HG03521 (cell line): ENCODE measurements around the gene CDH15.

ENCODE experiments used
- ATAC-seq: cut with Tn5 transposase; IDR thresholded peaks from one replicate; pipeline ENCODE4 v1.9.1; 2021; ENCODE audit warnings: mild to moderate bottlenecking, moderate library complexity; ENCODE audit not compliant: unreplicated experiment

CDH15 gene

DNA sequence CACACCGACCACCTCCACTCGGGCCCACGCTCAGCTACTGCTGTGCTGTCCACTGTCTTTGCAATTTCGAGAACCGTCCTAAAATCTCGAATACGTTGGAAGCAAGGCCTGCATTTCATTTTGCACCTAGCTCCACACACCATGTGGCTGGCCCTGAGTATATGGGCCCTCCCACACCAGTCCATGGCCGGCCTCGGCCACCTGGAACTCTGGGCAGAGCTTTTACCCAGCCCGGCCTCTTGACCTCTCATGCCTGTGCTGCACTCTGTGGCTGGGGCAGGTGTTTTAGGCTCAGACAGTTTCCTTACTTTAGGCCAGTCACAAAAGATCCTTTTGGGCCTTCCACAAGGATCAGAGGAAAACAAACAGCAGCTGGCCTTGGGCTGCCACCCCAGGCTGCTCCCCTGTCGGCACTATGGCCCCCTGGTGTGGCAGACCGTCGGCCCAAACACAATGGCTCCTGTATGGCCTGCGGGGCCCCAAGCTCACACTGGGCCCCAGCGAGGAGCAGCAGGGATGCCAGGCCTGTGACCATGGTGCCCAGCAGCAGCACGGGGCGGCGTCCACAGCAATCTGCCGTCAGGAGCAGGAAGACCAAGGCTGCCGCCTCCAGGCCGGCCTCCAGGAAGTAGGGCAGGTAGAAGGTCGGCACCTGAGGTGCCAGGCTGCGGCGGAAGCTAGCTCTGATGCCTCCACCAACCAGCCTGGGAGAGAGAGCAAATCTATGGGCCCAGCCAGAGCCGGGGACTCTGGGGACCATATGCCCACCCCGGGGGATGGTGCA, 26.3 kb downstream of the CDH15 start:
- ATAC-seq, result no peak

DNA sequence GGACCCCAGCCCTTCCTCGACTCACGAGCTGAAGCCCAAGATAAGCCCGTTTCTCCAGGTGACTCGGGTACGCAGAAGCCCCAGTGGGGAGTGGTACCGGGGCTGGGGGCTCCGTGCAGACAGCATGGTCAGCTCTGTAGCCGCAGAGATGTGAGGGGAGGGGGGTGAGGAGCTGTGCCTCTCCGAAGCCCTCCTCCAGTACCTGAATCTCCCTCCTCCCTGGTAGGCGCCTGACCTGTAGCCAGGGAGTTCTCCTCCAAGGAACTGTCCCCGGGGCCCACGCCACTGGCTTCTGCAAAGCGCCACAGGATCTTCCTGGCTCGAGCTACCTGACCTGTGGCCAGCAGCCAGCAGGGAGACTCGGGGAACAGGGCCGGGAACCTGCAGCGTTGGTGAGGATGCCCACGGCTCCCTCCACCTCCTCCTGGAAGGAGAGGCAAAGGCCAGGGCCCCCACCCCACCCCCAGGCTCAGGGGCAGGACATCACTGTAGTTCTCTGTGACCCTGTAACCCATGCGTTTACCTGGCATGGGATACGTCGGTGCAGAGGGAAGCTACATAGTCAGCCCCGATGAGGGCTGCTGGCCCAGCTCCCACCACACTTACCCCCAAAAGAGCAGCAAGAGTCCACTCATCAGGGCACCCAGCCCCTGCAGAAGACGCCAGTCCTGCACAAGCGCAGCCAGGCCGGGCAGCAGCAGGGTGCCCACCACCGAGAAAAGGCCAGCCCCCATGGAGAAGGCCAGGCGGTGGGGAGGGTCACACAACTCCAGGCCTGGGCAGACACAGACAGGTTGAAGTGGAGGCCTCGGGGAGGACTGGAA, 27.1 kb downstream of the CDH15 start:
- ATAC-seq, result no peak

DNA sequence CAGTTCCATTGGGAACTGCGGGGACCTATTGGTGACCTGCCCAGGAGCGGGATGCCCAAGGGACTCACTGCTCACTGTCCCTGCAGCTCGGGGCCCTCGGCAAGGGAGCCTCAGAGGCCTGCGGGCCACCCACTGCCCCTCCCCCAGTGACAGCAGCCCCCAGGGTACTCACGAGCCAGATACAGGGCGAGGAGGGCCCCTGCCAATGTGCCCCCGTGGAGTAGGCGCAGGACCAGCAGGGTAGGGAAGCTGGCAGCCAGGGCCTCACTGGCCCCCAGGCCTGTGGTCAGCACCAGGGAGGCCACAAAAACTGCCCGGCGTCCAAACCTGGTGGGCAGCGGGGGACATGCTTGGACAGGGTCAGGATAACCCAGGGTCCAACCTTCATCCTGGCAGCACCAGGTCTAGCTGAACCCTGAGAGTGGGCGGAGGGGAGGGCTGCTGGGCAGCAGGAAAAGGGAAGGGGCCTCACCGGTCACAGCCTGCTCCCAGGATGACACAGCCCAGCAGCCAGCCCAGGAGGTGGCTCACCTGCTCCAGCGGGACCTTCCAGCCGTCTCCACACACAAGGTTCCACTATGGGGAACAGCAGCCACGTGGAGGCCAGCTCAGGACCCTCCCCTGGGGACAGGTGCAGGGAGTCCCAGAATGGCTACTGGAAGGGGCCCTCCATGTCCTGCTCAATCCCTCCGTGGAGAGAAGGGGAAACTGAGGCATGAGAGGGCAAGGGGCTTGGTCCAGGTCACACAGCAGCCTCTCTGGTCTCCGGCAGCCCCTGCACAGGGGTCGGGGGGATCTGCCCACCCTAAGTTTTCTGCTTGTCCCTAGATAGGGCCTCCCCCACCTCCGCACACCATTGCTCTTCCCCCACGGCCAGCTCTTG, 27.9 kb downstream of the CDH15 start:
- no peak for ATAC-seq

DNA sequence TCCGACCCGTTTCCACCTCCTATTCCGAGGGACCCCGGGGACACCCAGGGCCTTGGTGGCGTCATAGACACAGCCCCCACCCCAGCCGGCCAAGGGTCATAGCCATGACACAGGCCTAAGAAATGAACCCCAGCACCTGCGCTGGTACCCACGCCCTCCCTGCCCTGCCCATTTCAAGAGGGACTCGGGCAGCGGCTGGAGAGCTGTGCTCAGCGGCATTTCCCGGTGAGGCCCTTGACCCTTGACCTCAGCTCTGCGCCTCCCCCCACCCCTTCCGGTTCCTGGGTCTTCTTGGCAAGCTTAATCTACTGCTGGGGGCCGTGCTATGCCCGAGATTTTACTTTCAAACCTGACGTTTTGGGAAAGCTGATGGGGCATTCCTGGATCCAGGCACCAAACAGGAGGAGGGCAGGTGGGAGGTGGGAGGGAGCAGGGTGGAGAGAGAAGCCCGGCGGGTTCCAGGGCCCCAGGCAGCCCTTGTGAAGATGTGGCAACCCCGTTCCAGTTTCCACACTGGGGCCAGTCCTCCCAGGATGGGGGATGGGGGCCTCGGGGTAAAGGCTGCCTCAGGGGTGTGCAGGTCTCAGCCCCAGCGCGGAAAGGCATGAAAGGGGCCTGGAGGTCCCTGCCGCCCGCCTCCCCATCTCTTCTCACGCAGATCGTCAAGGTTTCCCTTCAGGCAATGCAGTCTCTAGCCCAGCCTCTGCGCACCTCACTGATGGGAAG, 28.7 kb downstream of the CDH15 start, which contains the start of gene SLC22A31:
SLC22A31 (minus strand) TSS at position 414 of the 726 bp plus-strand sequence; CDS start at position 378, 36 bp downstream.
- no peak for ATAC-seq

DNA sequence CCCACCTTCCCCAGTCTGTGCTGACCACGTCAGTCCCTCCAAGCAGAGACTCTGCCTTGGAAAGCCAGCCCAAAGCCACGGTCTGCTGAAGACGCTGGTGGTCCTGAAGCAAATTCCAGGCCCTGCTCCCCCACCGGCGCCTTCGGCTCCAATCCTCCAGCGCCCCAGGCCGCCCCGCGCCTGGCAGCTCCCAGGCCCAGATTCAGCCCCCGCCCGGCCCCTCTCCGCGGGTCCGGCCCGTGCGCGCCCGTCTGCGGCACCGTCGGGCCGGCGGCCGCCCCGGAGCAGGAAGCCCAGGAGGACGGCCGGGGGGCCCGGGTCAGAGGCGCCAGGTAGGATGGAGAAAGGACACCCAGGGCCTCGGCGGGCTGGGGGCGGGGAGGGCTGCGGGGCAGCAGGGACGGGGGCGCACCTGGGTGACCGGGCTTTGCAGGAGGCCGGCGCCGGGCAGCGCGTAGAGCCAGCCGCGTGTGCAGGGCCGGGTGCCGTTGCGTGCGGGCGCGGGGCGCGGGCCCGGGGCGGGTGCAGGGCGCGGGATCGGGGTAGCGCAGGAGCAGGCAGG, 29.4 kb downstream of the CDH15 start:
- ATAC-seq, result no peak

DNA sequence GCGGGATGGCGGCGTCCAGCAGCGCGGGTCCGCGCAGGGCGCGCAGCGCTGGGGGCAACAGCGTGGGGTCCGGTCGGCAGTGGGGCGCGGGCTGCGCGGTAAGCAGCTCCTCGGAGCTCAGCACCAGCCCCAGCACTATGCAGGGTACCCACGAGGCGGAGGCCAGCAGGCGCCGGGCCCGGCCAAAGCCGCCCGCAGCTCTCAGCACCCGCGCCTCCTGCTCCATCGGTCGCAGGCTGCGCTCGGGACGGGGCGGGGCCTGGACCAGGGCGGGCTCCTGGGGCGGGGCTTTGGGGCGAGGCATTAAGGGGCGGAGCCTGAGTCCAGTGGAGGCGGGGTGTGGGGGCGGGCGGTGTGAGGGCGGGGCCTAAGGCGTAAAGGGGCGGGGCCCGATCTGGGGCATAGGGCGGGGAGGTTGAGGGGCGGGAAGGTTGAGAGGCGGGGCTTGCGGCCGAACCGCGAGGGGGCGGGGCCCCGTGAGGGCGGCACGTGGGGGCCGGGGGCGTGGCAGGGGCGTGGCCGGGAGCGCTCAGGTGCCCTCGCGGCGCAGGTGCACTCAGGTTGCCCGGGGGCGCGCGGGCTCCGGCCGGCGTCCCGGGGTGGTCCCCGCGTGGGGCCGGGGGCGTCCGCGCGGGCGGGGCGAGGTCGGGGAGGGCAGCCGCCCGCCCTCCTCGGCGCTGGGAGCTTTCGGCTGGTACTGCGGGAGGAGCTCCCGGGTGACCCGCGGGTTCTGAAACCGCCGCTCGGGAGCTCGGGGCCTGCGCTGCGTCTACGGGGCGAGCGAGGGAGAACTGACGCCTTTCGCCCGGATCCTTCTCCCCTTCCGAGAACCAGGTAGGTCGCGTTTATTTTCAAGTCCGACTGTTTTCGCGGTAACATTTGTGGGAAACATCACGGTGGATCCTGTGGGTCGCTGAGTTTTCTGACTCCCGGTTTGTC, 30.2 kb downstream of the CDH15 start:
- no peak for ATAC-seq

DNA sequence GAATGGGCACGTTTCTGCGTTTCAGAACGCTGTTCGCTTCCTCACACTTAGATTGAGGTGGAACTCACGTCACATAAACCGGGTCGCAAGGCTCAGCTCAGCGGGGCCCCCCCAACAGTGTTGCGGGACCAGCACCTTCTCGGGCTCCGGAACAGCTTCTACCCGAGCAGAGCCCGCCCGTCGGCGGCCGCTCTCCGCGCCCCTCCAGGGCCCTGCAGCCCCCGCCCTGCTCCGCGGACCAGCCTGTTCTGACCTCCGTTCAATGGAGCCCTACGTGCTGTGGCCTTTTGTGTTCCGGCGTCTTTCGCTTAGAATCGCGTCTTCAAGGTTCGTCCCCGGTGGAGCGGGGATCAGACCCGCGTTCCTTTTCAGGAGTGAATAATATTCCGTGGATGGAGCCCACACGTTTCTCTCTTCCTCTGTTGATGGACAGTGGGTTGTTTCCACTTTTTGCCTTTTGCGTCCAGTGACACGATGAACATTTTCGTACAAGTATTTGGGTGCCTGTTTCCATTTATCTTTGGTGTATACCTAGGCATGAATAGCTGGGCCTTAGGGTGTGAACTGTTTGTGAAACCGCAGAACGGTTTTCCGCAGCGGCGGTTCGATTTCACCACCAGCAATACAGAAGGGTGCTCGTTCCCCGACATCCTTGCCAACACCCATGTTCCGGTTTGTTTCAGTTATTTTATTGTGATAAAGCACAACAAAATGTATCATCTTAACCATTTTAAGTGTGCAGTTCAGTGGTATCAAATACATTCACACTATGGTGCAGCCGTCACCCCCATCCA, 31.1 kb downstream of the CDH15 start:
- no peak for ATAC-seq

DNA sequence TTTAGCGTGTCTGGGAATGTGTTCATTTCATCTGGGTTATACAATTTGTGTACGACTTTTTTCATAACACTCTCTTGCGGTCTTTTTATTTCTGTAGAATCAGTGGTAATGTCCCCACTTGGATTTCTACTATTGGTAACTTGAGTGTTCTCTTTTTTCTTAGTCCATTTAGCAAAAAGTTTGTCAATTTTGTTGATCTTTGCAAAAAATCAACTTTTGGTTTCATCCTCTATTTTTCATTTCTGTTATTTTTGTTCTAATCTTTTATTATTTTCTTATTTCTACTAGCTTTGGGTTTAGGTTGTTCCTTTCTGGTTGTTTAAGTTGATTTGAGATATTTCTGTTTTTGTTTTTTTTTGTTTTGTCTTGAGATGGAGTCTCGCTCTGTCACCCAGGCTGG, 36.4 kb downstream of the CDH15 start:
- ATAC-seq, result no peak

DNA sequence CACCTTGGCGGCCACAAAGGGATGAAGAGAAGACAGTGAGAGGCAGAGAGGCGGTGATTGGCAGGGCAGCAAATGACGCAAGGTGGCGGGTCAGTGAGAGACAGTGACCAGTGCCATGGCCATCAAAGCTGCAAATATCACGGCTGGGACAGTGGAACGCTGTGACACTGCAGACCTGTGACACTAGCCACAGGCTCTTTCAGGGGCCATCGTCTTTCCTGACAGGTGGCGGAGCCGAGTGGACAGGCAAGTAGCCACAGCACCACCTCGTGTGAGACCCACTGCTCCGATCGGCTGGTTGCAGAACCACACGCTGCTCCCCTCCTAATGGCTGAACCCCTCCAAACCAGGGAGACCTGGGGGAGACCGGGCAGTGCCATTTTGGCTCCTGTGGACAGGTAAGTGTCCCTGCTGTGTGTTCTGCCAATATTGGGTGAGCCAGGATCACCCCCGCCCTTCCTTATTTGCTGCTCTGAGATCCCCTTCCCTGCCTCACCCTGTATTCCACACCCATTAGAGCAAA, 38.0 kb downstream of the CDH15 start:
- ATAC-seq, result no peak

DNA sequence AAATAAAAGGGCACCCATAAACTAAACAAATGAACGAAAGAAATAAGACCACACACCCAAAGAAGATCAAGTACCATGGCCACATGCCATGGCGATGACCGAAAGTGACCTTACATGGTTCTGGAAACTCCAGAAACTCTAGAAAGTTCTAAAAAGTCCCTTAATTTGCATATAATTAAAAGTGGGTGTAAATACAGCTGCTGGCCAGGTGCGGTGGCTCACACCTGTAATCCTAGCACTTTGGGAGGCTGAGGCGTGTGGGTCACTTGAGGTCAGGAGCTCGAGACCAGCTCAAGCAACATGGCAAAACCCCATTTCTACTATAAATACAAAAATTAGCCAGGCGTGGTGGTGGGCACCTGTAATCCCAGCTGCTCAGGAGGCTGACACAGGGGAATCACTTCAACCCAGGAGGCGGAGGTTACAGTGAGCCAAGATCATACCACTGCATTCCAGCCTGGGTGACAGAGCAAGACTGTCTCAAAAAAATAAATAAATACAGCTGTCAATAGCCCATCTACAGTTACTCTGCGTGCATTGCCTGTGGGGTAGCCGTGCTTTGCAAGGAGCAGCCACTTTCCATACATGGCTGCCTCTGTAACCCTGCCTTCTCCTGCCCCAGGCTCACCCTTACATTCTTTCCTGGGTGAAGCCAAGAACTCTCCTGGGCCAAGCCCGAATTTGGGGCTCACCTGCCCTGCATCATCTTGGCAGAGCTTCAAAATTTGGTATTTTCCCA, 38.8 kb downstream of the CDH15 start:
- ATAC-seq, result no peak

DNA sequence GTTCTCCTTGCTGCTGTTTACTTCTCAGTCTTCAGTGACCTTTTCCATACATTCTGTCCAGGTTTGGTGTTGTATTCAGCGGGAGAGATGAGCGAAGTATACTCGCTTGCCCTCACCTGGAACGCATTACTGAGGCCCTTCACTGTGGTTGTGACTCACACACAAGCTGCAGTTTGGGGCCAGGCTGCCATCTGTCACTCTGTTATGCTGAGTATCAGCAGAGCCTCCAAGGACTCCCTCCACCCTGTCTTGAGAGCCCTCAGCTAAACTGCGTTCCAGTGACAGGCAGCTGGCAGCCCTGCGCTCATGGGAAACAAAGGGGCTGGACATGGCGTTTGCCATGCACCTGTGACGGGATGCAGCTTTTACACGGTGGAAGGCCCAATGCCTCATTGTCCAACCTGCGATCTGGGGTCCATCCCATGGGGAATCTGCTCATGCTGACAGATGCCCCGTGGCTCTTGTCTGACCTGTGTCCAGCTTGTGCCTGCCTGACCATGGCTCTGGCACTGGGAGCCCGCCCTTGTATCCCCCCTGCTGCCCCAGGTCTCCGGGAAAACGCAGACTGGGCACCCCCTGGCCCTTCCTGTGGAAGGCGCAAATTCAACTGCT, 39.5 kb downstream of the CDH15 start:
- no peak for ATAC-seq

DNA sequence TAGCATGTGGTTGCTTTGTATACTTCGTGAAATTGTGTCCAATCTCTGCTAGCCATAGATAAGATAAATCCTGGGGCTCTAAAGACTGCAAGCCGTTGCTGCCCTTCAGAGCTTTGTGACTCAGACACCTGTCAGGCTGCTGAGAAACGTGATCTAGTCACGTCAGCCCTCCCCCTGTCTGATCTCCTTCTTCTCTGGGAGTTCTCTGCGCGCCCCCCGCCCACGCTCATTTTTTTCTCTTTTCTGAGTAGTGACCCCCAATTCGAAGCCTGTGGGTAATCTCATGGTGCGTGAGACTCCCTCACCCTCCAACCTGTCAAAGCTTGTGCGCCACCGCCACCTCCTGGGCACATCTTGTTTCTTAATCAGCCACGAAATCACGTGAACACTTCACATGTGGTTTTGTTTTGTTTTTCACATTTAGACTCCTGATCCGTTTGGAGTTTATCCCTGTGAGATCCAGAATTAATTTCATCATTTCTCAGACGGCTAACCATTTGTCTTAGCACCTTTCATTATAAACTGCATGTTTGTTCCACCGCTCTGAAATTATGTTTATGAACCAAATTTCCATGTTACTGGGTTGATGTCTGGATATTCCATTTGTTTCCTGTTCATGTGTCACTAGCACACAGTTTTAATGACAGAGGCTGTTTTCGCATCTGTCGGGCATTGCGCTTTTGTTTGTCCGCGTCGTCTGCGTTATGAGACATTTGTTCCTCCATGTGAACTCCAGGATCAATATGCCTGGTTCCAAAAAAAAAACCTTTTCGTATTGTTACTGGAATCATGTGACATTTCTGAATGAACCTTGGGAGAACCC, 45.0 kb downstream of the CDH15 start:
- no peak for ATAC-seq

DNA sequence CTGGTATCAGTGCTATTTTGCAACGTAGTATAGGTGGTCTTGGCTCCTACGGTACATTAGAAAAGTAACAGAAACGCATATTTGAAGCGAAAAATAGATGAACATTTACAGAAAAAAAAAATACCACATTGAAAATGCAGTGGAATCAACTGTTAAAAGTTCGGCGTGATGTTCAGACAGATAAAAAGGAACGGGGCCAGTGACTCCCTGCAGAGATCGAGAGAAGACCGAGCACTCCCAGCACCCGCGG, 45.5 kb downstream of the CDH15 start:
- ATAC-seq, result no peak

DNA sequence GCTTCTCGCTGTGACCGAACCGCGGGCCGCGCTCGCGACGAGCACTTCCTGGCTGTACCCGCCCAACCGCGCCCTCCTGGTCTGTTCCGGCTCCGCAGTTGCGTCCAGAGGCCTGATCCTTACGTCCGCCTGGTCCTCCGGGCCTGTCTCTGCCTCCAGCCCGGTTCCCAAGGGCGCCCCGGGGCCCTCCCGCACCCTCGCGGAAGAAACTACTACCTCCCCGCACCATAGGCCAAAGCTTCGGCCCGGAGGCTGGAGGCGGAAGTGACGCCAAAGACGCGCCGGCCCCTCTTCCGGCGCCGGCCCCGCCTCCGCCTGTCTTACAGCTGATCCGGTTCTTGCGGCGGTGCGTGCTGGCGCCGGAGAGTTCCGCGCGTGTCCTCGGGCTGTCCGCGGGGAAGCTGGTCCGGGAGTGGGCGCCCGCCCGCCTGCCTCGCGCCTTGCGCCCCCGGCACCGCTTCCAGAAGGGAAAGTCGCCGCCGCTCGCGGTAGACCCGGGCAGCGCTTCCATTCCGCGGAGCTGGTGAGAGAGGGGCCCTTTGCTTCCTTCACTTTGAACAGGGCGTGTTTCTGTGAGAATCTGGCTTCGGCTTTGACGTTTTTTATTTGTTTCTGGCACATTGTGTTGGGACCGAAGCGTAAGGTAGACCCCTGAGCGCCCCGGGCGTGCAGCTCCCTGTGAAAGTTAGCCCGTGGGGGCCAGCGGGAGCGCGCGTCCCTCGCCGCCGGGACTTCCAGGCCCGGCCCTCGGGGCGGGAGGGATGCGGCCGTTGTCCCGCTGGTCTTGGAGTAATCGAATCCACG, 46.0 kb downstream of the CDH15 start, which contains the start of gene ZNF778:
ZNF778 (plus strand) TSS at position 316 of the 804 bp plus-strand sequence. CDS start 3,425 bp downstream, outside the sequence.
- ATAC-seq, result peak; percentile 88

DNA sequence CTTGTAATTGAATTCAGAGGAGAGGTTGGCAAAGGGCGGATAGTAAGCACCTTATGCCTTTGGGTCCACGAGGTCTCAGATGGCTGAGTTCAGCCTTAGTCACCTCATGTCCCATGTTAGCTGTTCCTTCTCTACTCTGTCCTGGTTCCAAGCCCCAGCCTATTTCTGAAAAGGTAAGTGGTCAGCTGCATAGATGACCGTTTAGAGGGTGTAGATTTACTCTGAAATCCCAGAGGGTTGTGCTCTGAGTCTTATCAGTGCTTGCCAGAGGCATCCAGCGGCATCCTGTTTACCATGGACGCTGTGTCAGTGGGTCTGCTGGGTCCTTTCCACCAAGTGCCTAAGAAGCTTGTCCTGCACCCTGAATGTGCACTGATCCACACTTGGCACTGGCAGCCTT, 47.8 kb downstream of the CDH15 start:
- no peak for ATAC-seq
